D341Med (cell line): ENCODE results near the gene PUSL1.

Experiments
- DNase-seq: peaks from one replicate; pipeline ENCODE4 v3.0.0; 2012; ENCODE audit warnings: low spot score

The PUSL1 gene

DNA sequence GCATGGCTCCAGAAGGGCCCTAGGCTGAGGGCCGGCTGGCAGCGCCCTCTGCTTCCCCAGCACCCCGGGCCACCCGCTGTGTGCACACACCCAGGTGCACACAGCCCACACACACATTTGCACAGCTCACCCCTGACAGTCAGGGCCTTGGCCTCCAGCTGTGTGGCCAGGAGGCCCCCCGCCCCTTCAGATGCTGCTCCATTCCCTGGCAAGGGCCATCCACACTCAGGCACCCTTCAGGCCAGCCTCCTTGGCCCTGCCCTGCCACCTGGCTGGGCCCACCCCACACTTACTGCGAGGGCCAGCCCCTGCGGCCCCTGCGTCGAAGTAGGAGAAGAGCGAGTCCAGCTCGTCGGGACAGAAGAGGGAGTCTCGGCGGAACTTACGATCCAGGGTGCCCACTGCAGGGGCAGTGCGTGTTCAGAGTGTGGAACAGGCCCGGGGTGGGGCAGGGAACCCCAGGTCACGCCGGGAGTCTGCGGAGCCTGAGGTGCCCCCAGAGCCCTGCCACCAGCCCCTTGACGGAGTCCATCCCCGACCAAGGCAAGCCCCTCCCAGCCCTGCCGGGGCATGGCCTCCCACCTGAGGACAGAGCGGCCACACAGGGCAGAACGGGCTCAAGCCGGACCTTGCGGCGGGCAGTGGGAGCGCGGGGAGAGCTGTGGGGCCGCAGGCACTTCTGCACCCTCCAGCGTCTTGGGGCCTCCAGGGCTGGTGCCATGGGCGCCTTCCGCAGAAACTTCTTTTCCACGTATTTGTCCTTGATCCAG is 13.1 kb upstream of the PUSL1 start:
- no peak for DNase-seq

DNA sequence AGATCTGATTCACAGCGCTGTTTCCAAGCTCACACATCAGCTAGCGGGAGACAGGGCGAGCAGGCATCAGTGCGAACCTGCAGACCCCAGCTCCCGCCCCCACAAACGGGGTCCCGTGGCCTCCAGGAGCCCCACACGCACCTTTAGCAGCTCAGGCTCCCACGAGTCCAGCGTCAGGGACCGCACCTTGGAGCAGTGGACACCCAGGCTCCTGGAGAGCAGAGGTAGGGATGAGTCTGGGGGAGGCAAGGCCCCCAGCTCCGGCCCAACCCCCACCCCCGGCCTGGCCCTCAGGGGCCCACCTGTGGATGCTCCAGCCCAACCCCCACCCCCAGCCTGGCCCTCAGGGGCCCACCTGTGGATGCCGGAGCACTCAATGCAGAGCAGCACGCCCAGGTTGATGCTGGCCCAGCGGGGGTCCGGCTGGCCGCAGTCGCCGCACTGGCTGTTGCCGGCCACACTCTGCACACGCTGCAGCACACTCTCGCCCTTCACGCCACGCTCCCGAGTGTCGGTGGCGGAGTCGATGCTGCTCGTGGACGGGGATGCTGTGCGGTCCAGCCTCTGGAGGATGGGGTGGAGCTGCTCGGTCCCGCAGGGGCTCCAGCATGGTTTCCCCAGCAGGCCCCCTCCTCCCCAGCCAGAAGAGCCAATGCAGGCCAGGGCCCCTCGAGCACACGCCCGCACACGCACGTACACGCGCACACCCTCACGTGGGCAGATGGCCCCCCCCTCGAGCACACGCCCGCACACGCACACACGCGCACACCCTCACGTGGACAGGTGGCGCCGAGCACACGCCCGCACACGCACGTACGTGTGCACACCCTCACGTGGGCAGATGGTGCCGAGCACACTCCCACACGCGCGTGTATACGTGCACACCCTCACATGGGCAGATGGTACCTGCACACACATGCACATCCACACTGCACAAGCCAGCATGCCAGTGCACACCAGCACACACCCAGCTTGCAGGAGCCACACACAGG is 12.0 kb upstream of the PUSL1 start:
- DNase-seq = no peak

DNA sequence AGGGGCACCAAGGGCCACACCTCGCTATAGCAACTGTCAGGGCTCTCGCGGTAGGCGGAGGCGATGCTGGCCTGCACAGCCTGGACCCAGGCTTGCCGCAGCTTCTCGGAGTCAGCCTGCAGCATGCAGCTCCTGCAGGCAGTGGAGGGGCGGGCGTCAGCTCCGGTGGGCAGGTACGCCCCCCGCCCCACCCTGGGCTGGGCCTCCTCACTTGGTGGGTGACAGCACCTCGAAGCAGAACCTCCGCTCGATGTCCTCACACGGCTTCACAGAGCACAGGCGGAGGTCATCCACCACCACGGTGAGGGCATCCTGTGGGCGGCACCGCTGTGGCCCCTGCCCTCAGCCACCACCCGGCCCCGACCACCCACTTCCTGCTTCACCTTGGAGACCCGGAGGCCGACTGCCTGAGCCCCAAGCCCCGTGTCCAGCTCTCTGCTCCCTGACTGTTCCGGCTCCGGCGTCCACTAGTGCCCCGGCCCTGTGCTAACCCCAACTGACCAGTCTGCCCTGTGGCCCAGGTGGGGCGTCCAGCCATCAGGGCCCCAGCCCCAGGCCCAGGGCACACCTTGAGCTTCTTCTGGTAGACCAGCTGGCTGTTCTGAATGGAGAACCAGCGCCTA is 10.5 kb upstream of the PUSL1 start:
- no peak for DNase-seq

DNA sequence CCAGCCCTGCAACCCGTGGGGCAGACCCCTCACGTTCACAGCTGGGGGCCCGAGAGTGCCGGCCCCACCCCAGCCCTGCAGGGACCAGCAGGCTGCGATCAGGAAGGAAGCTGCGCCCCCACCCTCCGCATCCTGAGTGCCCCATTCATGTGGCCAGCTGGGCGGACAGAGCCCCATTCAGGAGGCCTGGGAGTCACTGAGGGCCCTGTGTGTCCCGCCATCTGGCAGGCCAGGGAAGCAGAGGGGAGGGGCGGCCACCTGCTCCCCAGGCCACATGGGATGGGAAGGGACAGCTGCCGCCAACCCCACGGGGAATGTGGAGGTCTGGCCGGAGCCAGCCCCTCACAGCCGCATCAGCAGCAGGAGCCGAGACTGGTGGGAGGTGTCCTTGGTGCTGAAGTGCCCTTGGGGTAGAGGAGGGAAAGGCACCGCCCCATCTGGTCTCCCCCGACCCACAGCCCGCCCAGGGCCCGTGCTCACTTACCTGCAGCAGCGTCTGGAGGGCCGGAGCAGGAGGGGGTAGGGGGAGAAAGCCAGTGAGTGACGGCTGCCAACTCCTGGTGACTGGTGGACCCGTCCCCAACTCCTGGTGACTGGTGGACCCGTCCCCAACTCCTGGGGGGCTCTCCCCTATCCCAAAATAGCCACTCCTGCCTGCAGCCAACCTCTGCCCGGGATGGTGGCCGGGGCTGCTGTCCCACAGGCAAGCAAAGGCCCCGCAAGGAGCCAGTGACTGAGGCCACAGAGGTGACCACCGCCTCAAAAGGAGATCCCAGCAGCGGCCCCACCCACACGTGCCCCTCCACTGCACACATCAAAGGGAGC is 9.3 kb upstream of the PUSL1 start:
- peak; percentile 73 for DNase-seq

DNA sequence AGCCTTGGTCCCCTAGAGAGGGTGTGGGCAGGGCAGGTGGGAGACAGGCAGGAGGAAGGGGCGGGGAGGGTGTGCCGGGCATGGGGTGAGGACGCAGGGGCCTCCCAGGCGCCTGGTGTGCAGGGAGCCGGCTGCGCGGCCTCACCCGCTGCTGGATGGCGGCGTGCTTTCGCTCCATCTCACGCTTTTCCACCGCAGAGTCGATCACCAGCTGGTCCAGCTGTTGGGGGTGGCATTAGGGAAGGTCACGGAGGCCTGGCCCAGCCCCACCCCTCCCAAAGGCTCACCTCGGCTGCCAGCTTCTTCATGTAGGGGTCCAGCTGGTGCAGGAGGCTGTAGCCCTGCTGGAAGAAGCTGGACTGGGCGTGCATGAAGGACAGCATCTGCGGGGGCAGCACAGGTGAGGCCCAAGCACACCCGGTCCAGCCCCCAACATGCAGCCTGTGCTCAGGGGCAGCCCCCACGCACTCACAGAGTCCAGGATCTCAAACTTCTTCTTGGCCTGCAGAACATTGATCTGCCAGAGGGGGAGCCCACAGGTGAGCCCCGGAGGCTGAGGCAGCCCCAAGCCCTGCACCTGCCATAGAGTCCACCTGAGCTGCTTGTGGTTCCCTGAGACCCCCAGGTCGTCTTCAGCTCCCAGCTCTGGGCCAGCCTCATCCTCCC is 8.6 kb upstream of the PUSL1 start:
- DNase-seq = no peak

DNA sequence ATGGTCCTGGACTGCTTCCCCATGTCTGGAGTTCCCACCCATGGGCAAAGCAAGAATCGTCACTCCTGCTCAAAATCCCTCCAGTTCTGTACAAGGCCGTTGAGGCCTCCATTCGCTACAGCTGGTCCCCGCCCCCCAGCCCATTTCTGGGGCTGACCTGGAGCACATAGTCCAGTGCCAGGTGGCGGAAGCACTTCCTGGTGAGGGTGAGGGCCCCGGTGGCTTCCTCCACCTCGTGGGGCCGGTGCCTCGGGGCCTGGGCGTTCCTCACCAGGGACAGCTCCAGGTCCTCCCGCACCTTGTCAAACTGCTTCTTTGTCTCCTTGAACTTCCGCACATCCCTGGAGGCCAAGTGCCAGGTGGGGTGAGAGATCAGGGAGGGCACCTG is 8.1 kb upstream of the PUSL1 start:
- no peak for DNase-seq

DNA sequence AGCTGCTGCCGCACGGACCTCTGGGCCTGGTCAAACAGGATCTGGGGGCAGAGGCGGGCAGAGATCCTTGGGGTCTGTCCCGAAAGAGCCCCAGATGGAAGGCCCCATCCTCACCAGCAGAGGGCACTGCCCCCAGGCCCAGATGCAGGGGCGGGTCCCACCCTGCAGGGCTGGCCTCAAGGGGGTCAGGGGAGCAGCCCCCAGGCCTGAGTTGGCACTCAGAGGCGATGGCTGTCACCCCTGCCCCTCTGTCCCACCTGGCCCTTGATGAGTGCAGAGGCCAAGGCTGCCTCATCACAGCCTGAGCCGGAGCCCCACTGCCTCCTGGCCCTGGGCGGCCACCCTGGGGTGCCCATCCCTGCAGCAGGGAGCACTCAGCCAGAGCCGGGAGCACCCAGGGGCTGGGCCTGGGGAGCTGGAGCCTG is 6.4 kb upstream of the PUSL1 start:
- no peak for DNase-seq

DNA sequence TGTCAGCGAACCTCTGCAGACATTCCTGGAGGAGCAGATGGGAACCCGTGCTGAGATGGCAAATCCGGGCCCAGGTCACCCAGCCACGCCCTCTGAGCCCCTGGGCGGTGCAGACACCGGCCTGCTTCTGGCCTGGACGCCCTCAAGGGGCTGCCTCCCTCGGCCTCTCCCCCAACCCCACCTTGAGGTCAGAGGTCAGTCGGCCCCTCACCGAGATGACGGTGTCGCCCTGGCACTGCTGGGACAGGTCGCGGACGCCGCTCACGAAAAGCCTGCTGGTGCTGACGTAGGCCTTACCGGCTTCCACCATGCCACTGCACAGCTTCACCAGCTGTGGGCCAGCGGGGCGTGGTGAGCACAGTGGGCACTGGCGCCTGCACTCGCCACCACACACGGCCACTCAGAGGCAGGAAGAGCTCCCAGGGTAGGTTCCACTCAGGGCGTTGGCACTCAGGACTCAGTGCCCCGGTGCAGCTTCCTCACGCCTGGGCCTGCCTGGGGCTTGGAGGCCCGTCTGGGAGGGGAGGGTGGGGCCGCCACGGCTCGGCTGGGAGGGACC is 5.4 kb upstream of the PUSL1 start:
- DNase-seq = no peak

DNA sequence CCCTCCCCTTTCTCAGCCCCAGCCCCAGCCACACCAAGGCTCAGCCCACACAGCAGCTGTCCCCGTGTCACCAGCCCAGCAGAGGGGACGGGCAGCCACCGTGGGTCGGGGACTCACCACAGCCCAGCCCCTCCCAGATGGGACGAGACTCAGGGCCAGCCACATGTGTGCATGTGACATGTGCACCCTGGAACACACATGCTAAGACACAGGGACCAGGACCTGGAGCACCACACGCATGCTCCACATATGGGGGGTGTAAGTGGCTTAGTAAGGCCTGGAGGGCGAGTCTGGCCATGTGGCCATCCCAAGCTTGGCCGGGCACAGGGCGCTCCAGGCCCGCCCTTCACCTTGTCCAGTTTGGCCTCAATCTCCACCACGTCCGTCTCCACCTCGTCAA is 4.7 kb upstream of the PUSL1 start:
- DNase-seq = no peak

DNA sequence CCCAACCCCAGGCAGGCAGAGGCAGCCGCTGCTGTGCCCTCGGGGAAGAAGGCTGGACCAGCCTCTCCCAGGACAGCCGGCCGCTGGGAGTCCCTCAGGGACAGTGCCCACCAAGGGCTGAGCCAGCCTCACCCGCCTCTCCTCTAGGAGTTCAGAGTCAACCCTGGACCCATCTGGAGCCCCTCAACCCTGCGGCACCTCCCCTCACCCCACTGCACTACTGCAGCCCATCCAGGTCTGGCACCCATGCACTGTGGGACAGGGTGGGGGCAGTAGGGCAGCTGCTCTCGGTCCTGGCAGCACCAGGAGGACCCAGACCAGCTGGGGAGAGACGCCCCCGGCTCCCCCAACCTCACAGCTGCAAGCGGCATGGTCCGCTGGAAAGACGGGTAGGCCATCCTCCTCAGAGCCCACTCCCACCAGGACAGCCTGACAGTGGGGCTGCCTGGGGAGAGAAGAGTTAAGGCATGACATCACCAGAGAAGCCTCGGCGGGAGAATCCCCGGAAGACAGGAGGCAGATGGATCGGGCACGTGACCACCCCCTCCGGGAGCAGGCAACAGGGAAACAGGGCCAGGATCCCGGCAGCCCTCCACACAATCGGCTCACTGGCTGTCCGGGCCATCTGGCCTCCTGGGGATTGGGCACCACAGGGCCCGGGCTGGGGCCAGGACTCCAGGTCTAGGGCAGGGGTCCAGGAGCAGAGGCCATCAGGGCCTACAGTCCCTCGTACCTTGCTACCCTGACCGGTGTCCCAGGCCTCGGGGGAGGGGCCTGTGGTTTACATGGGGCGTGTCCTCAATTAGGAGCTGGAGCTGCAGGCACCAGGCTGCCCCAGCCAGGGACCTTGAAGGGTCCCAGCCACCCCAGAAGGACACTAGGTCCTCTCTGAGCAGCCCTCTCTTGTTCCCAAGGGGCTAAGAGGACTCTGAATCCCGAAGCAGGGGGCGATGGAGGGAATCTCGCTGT is 3.8 kb upstream of the PUSL1 start:
- peak; percentile 86 for DNase-seq

DNA sequence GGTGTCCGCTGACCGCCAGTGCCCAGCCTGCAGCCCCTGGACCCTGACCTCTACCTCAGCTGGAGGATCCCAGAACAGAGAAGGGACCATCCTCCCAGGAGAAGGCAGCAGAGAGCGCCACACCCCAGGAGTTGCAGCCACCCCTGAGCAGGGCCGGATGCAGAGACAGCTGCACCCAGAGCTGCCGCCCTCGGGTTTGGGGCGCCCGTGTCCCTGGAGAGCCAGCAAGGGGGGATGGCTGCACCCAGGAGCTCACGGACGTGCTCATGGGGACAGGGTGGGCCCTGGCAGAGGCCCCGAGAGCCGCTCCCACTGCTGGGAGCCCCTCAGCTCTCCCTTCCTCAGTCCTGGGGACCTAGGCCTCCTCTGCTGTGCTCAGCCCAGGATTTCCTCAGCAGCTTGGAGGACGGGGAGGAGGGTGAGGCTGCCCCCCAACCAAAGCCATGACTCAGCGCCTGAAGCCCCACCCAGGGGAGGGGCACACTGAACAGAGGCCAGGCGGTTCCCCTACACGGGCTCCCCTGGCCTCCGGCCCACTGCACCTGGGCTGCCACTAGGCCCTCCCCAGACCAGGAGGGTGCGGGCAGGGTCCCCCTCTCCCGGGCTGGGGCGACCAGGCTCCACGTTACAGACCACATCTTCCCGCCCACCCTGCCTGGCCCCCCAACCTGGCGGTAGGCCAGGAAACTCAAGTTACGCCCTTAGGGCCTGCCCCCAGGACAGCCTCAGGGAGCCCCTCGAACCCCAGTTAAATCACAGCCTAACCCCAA is 2.9 kb upstream of the PUSL1 start:
- peak; percentile 77 for DNase-seq

DNA sequence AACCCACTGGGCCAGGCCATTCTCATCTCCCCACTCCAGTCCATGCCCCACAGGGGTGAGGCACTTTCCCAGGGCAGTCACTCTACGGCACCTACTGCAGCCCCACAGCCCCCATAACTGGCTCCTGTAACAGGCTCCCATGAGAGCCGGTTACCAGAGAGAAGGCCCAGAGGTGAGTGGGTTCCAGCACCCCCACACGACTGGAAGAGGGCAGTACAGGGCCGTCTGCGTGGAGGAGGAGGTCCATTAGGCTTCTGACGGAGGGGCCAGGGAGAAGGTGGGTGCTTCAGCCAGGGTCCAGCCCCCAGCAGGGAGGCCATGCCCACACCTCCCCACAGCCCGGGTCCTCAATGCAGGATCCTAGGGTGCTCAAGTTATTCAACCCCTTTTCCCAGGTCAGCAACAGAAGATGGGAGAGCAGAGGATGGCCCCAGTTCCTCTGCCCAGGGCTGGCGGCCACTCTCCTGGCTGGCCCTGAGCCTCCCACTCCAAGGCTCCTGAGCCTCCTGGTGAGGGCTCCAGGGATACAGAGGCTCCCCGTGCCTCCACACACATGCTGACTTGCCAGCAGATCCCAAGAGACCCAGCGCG is 2.2 kb upstream of the PUSL1 start:
- no peak for DNase-seq

DNA sequence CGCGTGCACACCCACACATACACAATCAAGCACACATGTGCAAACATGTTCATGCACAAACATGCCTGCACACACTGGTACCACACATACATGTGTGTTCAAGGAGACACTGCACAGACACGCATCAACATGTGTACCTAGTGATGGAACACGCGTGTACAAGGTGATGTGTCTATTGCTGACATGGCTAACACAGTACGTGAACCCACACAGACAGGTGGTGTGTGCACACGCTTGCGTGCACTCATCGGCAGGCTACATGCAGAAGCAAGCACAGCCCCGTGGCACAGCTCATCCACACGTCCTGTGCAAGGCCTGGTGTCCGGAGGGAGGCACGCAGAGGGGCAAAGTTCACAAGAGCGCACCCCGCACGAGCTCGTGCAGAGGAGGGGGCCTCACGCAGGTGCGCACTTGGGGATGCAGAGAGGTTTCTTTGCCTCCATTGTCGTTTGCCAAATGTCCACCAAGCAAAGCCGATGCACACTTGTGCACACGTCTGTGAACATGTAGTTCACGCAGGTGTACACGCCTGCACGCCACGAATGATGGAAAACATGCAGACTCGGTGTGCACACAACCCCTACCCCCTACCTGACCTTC is 1.6 kb upstream of the PUSL1 start:
- no peak for DNase-seq

DNA sequence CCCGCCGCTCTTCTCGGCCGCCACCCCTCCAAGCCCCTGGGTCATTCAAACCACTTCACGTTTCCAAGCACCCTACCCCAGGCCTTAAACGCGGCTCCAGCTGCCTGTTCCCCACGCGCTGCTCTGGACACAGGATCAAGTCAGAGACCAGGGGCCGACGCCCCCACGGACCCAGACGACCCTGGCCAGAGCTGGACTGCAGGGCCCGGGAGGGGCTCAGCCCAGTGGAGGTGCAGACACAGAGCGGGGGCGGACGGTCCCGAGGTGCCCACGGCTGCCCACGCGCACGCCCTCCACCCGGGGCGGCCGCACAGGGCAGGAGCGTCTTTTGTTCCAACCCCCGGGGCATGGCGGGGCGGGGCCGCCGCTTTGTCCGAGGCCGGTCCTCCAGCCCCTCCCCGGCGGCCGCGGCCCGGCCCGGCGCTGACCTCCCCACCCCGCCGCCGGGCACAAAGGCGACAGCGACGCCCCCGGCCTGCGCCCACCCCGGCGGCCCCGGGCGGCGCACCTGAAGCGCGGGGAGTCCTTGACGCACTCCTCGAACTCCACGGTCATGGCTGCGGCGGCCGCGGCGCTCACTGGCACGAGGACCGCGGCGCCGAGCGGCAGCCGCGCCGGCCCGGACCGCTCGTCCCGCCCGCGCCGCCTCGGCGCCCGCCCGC is 1.0 kb upstream of the PUSL1 start:
- DNase-seq = no peak

DNA sequence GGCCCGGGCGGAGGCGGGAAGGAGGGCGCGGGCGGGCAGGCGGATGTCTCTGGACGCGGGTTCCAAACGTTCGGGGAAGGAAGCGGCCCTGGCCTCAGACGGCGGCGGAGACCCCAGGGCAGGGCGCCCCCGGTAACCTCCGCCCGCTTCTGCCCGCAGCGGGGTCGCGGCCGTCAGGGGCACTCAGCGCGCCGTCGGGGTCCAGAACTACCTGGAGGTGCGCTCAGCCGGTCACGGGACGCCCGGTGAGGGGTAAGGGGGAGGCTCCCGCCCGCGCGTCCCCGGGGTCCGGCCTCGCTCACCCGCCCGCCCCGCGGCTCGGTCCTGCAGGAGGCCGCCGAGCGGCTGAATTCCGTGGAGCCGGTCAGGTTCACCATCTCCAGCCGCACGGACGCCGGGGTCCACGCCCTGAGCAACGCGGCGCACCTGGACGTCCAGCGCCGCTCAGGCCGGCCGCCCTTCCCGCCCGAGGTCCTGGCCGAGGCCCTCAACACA is 406 bp downstream of the PUSL1 start:
- no peak for DNase-seq

DNA sequence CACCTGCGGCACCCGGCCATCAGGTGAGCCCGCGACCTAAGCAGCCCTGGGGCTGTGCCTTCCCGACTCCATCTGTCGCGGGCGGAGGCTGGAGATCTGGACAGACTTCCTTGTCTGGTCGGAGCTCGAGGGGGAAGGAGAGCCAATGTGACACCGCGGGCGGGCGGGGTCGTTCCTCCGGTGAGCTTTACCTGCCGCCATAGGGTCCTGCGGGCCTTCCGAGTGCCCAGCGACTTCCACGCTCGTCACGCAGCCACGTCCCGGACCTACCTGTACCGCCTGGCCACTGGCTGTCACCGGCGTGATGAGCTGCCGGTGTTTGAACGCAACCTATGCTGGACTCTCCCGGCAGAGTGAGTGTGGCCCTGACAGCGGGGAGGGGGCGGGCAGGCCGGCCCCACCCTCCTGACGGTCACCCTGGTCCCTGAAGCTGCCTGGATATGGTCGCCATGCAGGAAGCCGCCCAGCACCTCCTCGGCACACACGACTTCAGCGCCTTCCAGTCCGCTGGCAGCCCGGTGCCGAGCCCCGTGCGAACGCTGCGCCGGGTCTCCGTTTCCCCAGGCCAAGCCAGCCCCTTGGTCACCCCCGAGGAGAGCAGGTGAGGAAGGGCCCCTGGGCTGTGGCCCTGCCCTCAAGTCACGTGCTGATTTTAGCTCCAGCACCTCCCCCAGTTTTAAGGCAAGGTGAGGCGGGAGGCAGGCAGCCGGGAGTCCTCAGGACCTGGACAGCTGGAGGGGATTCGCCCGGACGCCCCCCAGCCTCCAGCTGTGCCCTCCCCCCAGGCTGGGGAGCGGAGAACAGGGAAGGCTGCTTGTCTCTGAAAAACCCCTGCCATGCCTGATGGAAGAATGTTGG is 1.1 kb downstream of the PUSL1 start:
- no peak for DNase-seq

DNA sequence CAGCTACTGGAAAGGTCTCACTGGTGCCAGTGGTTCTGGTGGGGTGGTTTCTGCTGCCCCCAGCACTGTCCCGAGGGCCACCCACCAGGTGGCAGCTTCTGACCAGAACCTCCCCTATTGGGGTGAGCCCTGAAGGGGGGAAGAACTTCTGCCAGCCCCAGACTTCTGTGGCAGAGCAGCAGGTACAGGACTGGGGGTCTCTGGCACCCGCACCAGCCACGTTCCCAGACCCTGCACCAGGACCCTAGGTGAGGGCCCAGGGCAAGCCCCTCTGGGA is 1.6 kb downstream of the PUSL1 start:
- no peak for DNase-seq
